Activated T-cell treated with anti-CD3 and anti-CD28 coated beads for 4 hours (primary cell): ENCODE data around the gene INPP5B.
"Not testable (repeated sequence)": the region's sequence is repeated elsewhere in the genome, so short reads cannot be mapped to it uniquely, and the experiment has no call there.

ENCODE experiments used
- DNase-seq: peaks from one replicate; pipeline ENCODE4 v3.0.0-alpha.2; 2020

INPP5B gene

GRCh38 chr1:37947364-37947763 is 511 bp upstream of the INPP5B start:
- DNase-seq: no peak

DNA sequence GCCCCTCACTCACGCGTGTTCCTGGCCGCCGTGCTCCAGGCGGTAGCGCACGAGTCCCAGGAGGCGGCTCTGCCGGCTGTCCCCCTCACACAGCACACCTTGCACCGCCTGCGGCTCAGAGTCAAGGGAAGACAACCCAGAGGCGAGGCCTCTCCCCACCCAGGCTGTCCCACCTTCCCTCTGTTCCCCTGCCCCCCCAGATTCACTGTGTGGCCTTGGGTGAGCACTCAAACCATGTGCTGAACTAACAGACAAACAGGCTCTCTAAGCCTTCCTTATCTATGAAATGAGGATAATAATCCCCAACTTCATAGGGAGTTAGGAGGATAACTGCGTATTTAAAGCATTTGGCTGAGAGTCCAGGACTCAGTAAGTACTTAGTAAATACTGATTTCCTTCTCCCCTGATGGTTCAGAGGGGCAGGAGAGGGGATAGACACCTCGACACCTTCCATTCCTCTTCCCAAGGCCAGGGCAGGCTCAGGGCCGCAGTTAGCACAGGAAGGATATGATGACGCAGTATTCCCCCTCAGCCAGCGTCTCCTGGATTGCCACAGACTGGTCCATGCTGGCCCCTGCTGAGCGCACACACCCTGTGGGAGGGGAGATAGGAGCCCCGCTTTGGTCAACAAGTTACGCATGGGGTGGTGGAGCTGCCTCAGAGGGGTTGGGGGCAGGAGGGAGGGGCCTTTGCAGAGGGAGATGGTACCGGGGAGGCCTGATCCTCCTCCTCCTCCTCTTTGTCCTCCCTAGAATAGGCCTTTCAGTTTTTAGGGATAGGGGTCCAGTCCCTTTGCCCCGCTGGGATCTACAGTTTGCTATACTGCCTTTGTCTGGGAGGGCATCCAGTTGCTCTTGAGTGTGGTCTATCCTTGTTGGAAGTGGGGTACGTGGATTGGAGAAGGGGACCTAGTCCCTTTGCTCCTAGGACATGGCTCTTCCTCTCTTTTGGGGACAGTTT is 830 bp downstream of the INPP5B start:
- DNase-seq: no peak

GRCh38 chr1:37945251-37945650 is 1.6 kb downstream of the INPP5B start:
- no peak for DNase-seq

DNA sequence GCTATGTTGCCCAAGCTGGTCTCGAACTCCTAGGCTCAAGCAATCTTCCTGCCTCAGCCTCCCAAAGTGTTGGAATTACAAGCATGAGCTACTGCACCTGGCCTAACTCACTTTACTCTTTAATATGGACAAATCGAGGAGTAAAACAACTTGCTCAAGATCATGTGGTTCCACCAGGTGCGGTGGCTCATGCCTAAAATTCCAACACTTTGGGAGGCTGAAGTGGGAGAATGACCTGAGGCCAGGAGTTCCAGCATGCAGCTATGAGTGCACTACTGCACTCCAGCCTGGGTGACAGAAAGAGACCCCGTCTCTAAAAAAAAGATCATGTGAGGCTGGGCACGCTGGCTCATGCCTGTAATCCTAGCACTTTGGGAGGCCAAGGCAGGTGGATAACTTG is 2.0 kb downstream of the INPP5B start:
- no peak for DNase-seq

- DNase-seq: no peak
Observed at GRCh38 chr1:37944086-37944763, 2.6 kb downstream of the INPP5B start.

- DNase-seq: no peak
Observed at GRCh38 chr1:37940299-37940947, 6.4 kb downstream of the INPP5B start.

- DNase-seq: not testable (repeated sequence)
Observed at GRCh38 chr1:37936760-37937159, 10.1 kb downstream of the INPP5B start.

GRCh38 chr1:37932759-37933158 is 14.1 kb downstream of the INPP5B start:
- DNase-seq: no peak

DNA sequence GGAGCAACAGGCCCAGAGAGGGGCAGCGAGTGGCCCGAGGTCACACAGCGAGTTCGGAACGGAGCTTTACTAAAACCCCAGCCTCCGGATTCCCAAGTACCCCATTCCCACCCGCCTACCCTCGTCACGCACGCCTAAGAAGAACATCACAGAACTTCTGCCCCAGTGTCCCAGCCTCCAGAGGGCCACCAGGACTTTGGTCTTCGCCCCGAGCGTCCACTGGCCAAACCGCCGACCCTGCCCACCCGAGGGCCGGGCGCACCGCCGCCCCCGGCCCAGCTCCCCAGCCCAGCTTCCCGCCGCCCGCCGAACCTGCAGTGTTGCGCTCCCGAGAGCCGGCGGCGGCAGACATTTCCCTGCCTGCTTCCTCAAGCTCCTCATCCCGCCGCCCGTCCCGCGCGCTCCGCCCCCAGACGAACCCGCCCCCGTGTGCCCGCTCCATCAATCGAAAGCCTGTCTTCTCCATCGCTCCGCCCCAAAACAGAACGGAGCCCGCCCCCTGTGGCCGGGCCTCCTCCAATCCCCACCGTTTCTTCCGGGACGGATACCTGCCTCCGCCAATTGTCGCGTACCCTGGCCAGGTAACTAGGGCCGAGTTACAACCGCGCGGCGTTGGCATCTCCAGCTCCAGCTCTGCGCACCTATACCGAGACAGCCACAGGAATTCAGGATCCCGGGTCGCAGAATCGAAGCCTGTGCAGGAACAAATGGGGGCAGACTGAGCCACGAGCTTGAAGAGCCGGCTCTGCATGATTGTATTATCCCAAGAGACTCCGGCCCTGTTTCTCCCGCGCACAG is 15.3 kb downstream of the INPP5B start:
- DNase-seq: peak; percentile 97

GRCh38 chr1:37931102-37931360 is 15.8 kb downstream of the INPP5B start:
- no peak for DNase-seq

DNA sequence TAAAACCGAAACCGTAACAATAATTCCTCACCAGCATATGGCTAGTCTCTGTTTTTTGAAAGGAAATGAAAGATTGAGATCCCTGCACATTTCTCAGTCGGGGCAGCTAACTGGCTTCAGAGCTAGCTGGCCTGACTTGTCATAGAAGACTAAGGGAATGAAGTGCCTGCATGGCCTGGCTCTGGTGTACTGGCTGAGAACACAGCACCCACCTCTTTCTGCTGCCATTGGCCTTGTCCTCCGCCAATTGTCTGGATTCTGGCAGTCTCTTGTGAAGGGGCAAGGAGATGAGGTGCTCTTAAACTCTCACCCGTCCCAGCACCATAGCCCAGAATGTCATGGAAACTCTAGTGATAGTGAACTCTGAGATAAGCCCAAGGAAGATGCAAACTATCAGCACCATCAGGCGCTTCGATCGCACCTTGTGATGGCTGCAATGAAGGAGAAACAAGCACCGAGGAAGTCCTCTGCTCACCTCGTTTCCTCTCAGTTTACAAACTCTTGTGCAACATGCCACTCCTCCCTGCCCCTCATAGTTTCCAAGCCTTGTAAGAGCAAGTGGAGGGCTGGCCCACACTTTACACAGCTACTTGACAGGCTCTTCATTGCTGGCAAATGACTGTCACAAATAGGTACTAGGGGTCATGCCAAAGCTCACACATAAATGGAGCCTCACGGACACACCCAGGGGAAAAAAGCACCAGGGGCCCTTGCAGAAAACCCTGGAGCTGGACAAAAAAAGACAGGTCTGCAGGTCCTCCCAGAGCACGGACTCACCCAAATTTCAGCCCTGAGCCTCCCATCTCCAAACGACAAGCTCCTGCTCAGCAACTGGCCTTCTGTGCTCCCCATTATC is 16.4 kb downstream of the INPP5B start:
- peak; percentile 30 for DNase-seq

DNA sequence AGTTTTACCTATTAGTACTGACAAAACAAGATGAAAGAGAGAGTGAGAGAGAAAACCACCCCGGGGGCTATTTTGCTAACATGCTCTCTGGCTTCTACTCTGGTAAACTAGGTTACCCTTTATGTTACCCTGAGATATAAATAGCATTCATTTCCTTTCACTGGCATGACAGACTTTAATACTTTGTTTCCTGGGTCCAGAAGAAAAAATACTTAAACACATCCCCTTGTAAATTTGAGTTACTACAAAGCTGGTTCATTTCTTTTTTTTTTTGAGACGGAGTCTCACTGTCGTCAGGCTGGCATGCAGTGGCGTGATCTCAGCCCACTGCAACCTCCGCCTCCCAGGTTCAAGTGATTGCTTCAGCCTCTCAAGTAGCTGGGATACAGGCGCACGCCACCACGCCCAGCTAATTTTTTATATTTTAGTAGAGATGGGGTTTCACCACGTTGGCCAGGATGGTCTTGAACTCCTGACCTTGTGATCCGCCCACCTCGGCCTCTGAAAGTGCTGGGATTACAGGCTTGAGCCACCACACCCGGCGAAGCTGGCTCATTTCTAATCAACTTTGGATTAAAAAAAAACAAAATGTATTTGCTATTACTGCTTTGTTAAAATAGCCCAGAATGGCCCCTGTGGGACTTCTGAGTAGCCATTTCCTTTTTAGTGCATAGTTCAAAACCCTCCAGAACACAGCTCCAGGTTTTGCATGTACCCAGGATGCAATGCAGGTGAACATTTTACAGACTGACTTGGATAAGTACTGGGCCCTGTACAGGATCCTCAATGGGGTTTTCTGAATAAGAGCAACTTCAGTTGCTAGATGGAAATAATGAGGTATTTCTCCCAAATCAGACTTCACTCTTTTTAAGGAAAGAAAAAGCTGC is 20.6 kb downstream of the INPP5B start:
- DNase-seq: no peak

DNA sequence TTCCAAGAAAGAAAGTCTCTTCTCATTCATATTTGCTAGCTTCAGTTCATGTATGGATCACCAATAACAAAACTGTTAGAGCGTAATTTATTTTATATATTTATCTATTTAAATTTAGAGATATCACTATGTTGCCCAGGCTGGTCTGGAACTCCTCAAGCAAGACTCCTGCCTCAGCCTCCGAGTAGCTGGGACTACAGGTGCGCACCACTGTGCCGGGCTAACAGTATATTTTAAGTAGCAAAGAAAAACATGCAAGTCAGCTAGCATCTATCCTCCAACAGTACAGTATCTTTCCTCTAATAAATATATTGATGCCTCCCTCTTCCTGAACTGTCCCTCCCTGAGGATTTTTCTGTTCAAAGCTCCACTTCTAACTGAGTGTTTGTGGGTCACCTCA is 21.5 kb downstream of the INPP5B start:
- no peak for DNase-seq

- DNase-seq: no peak
Observed at GRCh38 chr1:37923551-37923889, 23.3 kb downstream of the INPP5B start.

GRCh38 chr1:37922767-37923550 is 23.9 kb downstream of the INPP5B start:
- no peak for DNase-seq

- no peak for DNase-seq
Observed at GRCh38 chr1:37919277-37919676, 27.6 kb downstream of the INPP5B start.

DNA sequence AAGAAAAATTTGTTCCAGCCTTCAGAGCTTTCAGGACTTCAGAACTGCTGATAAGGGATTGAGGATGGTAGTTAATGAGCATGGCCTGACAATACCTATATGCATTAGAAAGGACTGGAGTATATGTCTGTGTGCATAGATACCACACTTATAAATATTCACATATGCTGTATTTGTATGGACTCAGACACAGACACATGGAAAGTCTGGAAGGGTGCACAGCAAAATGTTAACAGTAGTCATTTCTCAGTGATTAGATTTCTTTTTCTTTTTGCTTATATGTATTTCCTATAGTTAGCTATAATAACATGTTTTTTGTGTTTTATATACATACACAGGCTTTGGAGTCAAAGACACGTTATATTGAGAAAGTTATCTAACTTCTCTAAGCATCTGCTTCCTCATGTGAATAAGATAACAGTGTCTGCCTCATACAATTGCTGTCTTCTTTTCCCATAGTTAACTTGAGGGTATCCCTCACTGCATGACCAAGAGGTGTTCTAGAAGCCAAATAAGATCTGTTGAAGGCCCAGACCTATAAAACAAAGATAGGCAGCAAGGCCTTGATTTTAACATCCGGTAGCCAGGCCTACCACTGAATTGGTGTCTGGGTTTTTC is 31.3 kb downstream of the INPP5B start:
- no peak for DNase-seq

DNA sequence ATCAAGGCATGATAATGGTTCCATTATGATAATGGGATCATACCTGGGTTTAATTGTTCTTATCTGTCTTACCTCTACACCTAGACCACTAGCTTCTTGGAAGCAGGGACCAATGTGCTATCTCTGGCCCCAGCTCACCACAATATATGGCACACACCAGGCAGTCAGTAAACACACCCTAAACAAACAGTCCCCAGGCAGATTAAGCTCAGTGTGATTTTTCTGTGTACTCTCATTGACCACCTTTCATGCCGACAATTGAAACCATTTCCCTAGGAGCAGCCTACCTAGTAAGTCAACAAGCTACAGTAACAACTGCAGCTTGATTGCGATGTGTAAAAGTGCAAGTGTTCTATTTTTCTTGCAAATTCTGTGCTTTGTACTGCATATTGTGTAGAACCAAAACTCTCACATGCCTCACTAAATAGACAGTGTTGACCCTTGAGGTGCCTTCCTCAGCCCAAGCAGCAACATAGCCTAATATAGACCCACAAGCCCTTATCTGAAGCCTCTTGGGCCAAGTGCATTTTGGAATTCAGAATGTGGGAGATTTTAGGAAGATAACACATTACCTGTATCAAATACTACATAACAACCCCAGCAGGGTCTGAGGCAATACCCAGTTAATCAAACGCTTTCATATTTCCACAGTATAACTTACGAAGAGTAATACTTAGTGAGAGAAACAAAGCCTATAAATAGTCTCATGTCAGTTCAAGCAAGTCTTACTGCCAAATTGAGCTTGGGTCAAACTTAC is 32.0 kb downstream of the INPP5B start:
- no peak for DNase-seq

DNA sequence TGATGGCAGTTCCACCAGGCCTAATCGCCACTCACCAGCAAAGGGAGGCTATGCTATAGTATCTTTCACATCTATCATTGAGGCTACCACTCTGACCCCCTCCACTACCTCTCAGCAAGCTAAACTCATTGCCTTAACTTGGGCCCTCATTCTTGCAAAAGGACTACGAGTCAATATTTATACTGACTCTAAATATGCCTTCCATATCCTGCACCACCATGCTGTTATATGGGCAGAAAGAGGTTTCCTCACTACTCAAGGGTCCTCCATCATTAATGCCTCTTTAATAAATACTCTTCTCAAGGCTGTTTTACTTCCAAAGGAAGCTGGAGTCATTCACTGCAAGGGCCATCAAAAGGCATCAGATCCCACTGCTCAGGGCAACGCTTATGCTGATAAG is 35.4 kb downstream of the INPP5B start:
- not testable (repeated sequence) for DNase-seq
